Trophoblast cell (in vitro differentiated cells and primary cell): ENCODE results near the gene SLU7.

Experiments
- DNase-seq, 2 donors: peaks; one replicate each; pipeline ENCODE4 v3.0.0-alpha.2; 2016
- H2AFZ ChIP-seq: 2 replicates; pipeline ENCODE4 v1.6.1; 2013; ENCODE audit warnings: low read length, moderate library complexity, mild to moderate bottlenecking; ENCODE audit not compliant: insufficient read depth, poor library complexity
- H2AK5ac ChIP-seq: 2 replicates; pipeline ENCODE4 v1.6.1; 2013; ENCODE audit warnings: mild to moderate bottlenecking, low read length
- H2BK120ac ChIP-seq: 2 replicates; pipeline ENCODE4 v1.6.1; 2013; ENCODE audit warnings: low read length, mild to moderate bottlenecking, moderate library complexity; ENCODE audit not compliant: insufficient read depth, poor library complexity
- H2BK12ac ChIP-seq: 2 replicates; pipeline ENCODE4 v1.6.1; 2013; ENCODE audit warnings: mild to moderate bottlenecking, low read length, moderate library complexity
- H2BK5ac ChIP-seq: 2 replicates; pipeline ENCODE4 v1.6.1; 2013; ENCODE audit warnings: low read length, low read depth, moderate library complexity, mild to moderate bottlenecking; ENCODE audit not compliant: poor library complexity
- H3K14ac ChIP-seq: 2 replicates; pipeline ENCODE4 v1.6.1; 2013; ENCODE audit warnings: mild to moderate bottlenecking, low read length
- H3K18ac ChIP-seq: 2 replicates; pipeline ENCODE4 v1.6.1; 2013; ENCODE audit warnings: mild to moderate bottlenecking, low read length
- H3K23ac ChIP-seq: 2 replicates; pipeline ENCODE4 v1.6.1; 2013; ENCODE audit warnings: low read length
- H3K27ac ChIP-seq: 2 replicates; pipeline ENCODE4 v1.5.1; 2013; ENCODE audit warnings: low read depth, mild to moderate bottlenecking, inconsistent platforms, low read length, moderate library complexity
- H3K27me3 ChIP-seq: 2 replicates; pipeline ENCODE4 v1.6.1; 2013; ENCODE audit warnings: inconsistent platforms, mild to moderate bottlenecking, low read length, moderate library complexity; ENCODE audit not compliant: insufficient read depth
- H3K36me3 ChIP-seq, 2 experiments: 1 replicate in 1 of 2; 2 replicates in 1 of 2; pipeline ENCODE4 v1.6.1; 2013; ENCODE audit warnings: low read length in 2 of 2, mild to moderate bottlenecking in 2 of 2, moderate library complexity in 1 of 2; ENCODE audit not compliant: insufficient read depth in 2 of 2, control insufficient read depth in 1 of 2
- H3K4ac ChIP-seq: 2 replicates; pipeline ENCODE4 v1.6.1; 2013; ENCODE audit warnings: low read depth, mild to moderate bottlenecking, low read length, moderate library complexity
- H3K4me1 ChIP-seq, 2 experiments: 1 replicate in 1 of 2; 2 replicates in 1 of 2; pipeline ENCODE4 v1.6.1; 2013; ENCODE audit warnings: low read length in 2 of 2, mild to moderate bottlenecking in 2 of 2, moderate library complexity in 1 of 2; ENCODE audit not compliant: insufficient read depth in 2 of 2, control insufficient read depth in 1 of 2
- H3K4me2 ChIP-seq: 2 replicates; pipeline ENCODE4 v1.6.1; 2013; ENCODE audit warnings: inconsistent platforms, mild to moderate bottlenecking, low read length, moderate library complexity
- H3K4me3 ChIP-seq: 2 replicates; pipeline ENCODE4 v1.5.1; 2013; ENCODE audit warnings: mild to moderate bottlenecking, low read depth, low read length, inconsistent platforms
- H3K79me1 ChIP-seq: one replicate; pipeline ENCODE4 v1.6.1; 2013; ENCODE audit warnings: low read length
- H3K79me2 ChIP-seq: 2 replicates; pipeline ENCODE4 v1.6.1; 2013; ENCODE audit warnings: low read length, mild to moderate bottlenecking; ENCODE audit not compliant: control insufficient read depth, insufficient read depth, poor library complexity
- H3K9ac ChIP-seq: 2 replicates; pipeline ENCODE4 v1.6.1; 2013; ENCODE audit warnings: mild to moderate bottlenecking, low read length
- H3K9me3 ChIP-seq: 2 replicates; pipeline ENCODE4 v1.6.1; 2013; ENCODE audit warnings: low read depth, mild to moderate bottlenecking, control low read depth, inconsistent platforms, low read length; ENCODE audit not compliant: insufficient read depth
- H4K12ac ChIP-seq: 2 replicates; pipeline ENCODE4 v1.6.1; 2013; ENCODE audit warnings: low read depth, mild to moderate bottlenecking, low read length, moderate library complexity
- H4K8ac ChIP-seq: 2 replicates; pipeline ENCODE4 v1.6.1; 2013; ENCODE audit warnings: low read depth, mild to moderate bottlenecking, low read length, moderate library complexity
- H4K91ac ChIP-seq: one replicate; pipeline ENCODE4 v1.6.1; 2013; ENCODE audit warnings: low read depth, mild to moderate bottlenecking, low read length, moderate library complexity
- WGBS: extraction: QIAGEN DNeasy Blood & Tissue Kit; methylation state at CpG from one replicate; pipeline ENCODE4 v1.1.7; 2013; ENCODE audit warnings: missing lambda C conversion rate; ENCODE audit not compliant: insufficient read length, insufficient coverage; ENCODE audit errors: extremely low coverage; 5-methylcytosine and 5-hydroxymethylcytosine counted together

SLU7 gene

GRCh38 chr5:160466889-160467554, 48.1 kb upstream of the SLU7 start:
- no peak overlapping the region for H3K4me2 ChIP-seq
- no peaks in the 10 kb centered on the region for H3K9me3 ChIP-seq
- H3K27ac ChIP-seq: peak overlapping the region; percentile 80
- no peak overlapping the region for H3K4ac ChIP-seq
- no peak overlapping the region for H2BK120ac ChIP-seq
- H2BK5ac ChIP-seq: peak overlapping the region; percentile 53
- WGBS: no CpG with 5 or more reads among the region's 9 CpGs
- no peak overlapping the region for H2AFZ ChIP-seq
- peak in 1 of 2 donors; percentile 11 for DNase-seq
- no peak overlapping the region for H2AK5ac ChIP-seq
- H4K91ac ChIP-seq: peak overlapping the region; percentile 52
- H4K12ac ChIP-seq: no peak overlapping the region
- H3K27me3 ChIP-seq: no peaks in the 10 kb centered on the region
- H3K4me1 ChIP-seq: peaks cover 9 to 18% of the 10 kb centered on the region in 2 experiments
- peaks cover 2% of the 10 kb centered on the region for H3K79me2 ChIP-seq
- no peak overlapping the region for H3K4me3 ChIP-seq
- H3K18ac ChIP-seq: no peak overlapping the region
- H4K8ac ChIP-seq: peak overlapping the region; percentile 3
- no peak overlapping the region for H3K23ac ChIP-seq
- H3K14ac ChIP-seq: no peak overlapping the region
- no peaks in the 10 kb centered on the region for H3K36me3 ChIP-seq
- H3K9ac ChIP-seq: no peak overlapping the region
- peaks cover 11% of the 10 kb centered on the region for H3K79me1 ChIP-seq
- no peak overlapping the region for H2BK12ac ChIP-seq

GRCh38 chr5:160466116-160466515, 47.2 kb upstream of the SLU7 start:
- no peak overlapping the region for H3K18ac ChIP-seq
- H3K27me3 ChIP-seq: no peaks in the 10 kb centered on the region
- peaks cover 2% of the 10 kb centered on the region for H3K79me2 ChIP-seq
- H2AK5ac ChIP-seq: no peak overlapping the region
- H3K79me1 ChIP-seq: peaks cover 11% of the 10 kb centered on the region
- H3K9me3 ChIP-seq: no peaks in the 10 kb centered on the region
- H3K4me3 ChIP-seq: no peak overlapping the region
- H3K36me3 ChIP-seq: no peaks in the 10 kb centered on the region
- H2BK120ac ChIP-seq: no peak overlapping the region
- H3K4me2 ChIP-seq: no peak overlapping the region
- no peak overlapping the region for H3K23ac ChIP-seq
- no peak for DNase-seq
- H4K91ac ChIP-seq: peak overlapping the region; percentile 77
- H2BK12ac ChIP-seq: no peak overlapping the region
- no peak overlapping the region for H3K4ac ChIP-seq
- peaks cover 9 to 18% of the 10 kb centered on the region in 2 experiments for H3K4me1 ChIP-seq
- no peak overlapping the region for H4K8ac ChIP-seq
- no peak overlapping the region for H3K14ac ChIP-seq
- no peak overlapping the region for H2AFZ ChIP-seq
- H3K9ac ChIP-seq: no peak overlapping the region
- H2BK5ac ChIP-seq: peak overlapping the region; percentile 83
- no peak overlapping the region for H4K12ac ChIP-seq
- peak overlapping the region; percentile 55 for H3K27ac ChIP-seq
- no CpG with 5 or more reads among the region's 5 CpGs for WGBS

GRCh38 chr5:160464466-160464797, 45.6 kb upstream of the SLU7 start:
- DNase-seq: no peak
- no CpG with 5 or more reads among the region's 4 CpGs for WGBS

GRCh38 chr5:160463740-160464465, 45.0 kb upstream of the SLU7 start:
- H3K9me3 ChIP-seq: no peaks in the 10 kb centered on the region
- peaks cover 2% of the 10 kb centered on the region for H3K79me2 ChIP-seq
- H2AK5ac ChIP-seq: no peak overlapping the region
- no peak overlapping the region for H3K14ac ChIP-seq
- peak overlapping the region; percentile 10 for H3K27ac ChIP-seq
- H4K12ac ChIP-seq: no peak overlapping the region
- no peak overlapping the region for H4K91ac ChIP-seq
- WGBS: no CpG with 5 or more reads among the region's 7 CpGs
- no peak overlapping the region for H3K23ac ChIP-seq
- no peak overlapping the region for H3K18ac ChIP-seq
- peaks cover 9 to 18% of the 10 kb centered on the region in 2 experiments for H3K4me1 ChIP-seq
- no peak overlapping the region for H3K4me2 ChIP-seq
- no peak overlapping the region for H3K4me3 ChIP-seq
- H2AFZ ChIP-seq: no peak overlapping the region
- H2BK5ac ChIP-seq: no peak overlapping the region
- no peak for DNase-seq
- H3K27me3 ChIP-seq: no peaks in the 10 kb centered on the region
- H3K36me3 ChIP-seq: no peaks in the 10 kb centered on the region
- no peak overlapping the region for H2BK120ac ChIP-seq
- no peak overlapping the region for H2BK12ac ChIP-seq
- no peak overlapping the region for H3K4ac ChIP-seq
- no peak overlapping the region for H4K8ac ChIP-seq
- H3K9ac ChIP-seq: no peak overlapping the region
- peaks cover 11% of the 10 kb centered on the region for H3K79me1 ChIP-seq

More at GRCh38 chr5:160464466-160464797, 45.6 kb upstream of the SLU7 start:
- no peaks in the 10 kb centered on the region for H3K27me3 ChIP-seq
- no peak overlapping the region for H2AK5ac ChIP-seq
- H4K12ac ChIP-seq: no peak overlapping the region
- H4K91ac ChIP-seq: no peak overlapping the region
- H3K27ac ChIP-seq: no peak overlapping the region
- H2AFZ ChIP-seq: no peak overlapping the region
- no peak overlapping the region for H3K4ac ChIP-seq
- H2BK5ac ChIP-seq: no peak overlapping the region
- H3K18ac ChIP-seq: no peak overlapping the region
- H3K4me1 ChIP-seq: peaks cover 9 to 18% of the 10 kb centered on the region in 2 experiments
- no peak overlapping the region for H3K14ac ChIP-seq
- no peaks in the 10 kb centered on the region for H3K36me3 ChIP-seq
- no peaks in the 10 kb centered on the region for H3K9me3 ChIP-seq
- peaks cover 2% of the 10 kb centered on the region for H3K79me2 ChIP-seq
- H2BK12ac ChIP-seq: no peak overlapping the region
- H3K4me2 ChIP-seq: no peak overlapping the region
- no peak overlapping the region for H3K9ac ChIP-seq
- no peak overlapping the region for H3K23ac ChIP-seq
- H3K79me1 ChIP-seq: peaks cover 11% of the 10 kb centered on the region
- no peak overlapping the region for H2BK120ac ChIP-seq
- no peak overlapping the region for H3K4me3 ChIP-seq
- no peak overlapping the region for H4K8ac ChIP-seq
